GM18858 (cell line): ENCODE results near the gene LAPTM5.
"Not testable (repeated sequence)": the region's sequence is repeated elsewhere in the genome, so short reads cannot be mapped to it uniquely, and the experiment has no call there.

Source experiments
- ATAC-seq: cut with Tn5 transposase; IDR thresholded peaks from one replicate; pipeline ENCODE4 v1.9.1; 2021; ENCODE audit not compliant: unreplicated experiment

LAPTM5 gene

GRCh38 chr1:30757352-30758120 lies at the start of gene LAPTM5:
Gene LAPTM5, minus strand, starts transcription at chr1:30757774. Its CDS starts 29 bp downstream, at chr1:30757745.
- ATAC-seq: no peak

- no peak for ATAC-seq
Observed at GRCh38 chr1:30806381-30807317, 49.1 kb upstream of the LAPTM5 start.

GRCh38 chr1:30805304-30806003 lies 47.9 kb upstream of the LAPTM5 start:
- no peak for ATAC-seq

- no peak for ATAC-seq
Observed at GRCh38 chr1:30804822-30805221, 47.2 kb upstream of the LAPTM5 start.

GRCh38 chr1:30804352-30804751 lies 46.8 kb upstream of the LAPTM5 start:
- no peak for ATAC-seq

GRCh38 chr1:30803562-30803961 lies 46.0 kb upstream of the LAPTM5 start:
- no peak for ATAC-seq

GRCh38 chr1:30801771-30802198 lies 44.2 kb upstream of the LAPTM5 start:
- no peak for ATAC-seq

- ATAC-seq: no peak
Observed at GRCh38 chr1:30799233-30799511, 41.6 kb upstream of the LAPTM5 start.

- ATAC-seq: no peak
Observed at GRCh38 chr1:30798389-30799232, 41.0 kb upstream of the LAPTM5 start.

GRCh38 chr1:30795026-30795425 lies 37.5 kb upstream of the LAPTM5 start:
- no peak for ATAC-seq

- ATAC-seq: no peak
Observed at GRCh38 chr1:30794260-30794659, 36.7 kb upstream of the LAPTM5 start.

- no peak for ATAC-seq
Observed at GRCh38 chr1:30793209-30793608, 35.6 kb upstream of the LAPTM5 start.

GRCh38 chr1:30791868-30792267 lies 34.3 kb upstream of the LAPTM5 start:
- ATAC-seq: no peak

GRCh38 chr1:30790850-30791778 lies 33.5 kb upstream of the LAPTM5 start:
- ATAC-seq: no peak

- not testable (repeated sequence) for ATAC-seq
Observed at GRCh38 chr1:30790256-30790525, 32.6 kb upstream of the LAPTM5 start.

GRCh38 chr1:30789388-30790255 lies 32.0 kb upstream of the LAPTM5 start:
- ATAC-seq: no peak

GRCh38 chr1:30788580-30789387 lies 31.2 kb upstream of the LAPTM5 start:
- ATAC-seq: no peak
